AG10803 (cell line): ENCODE data around the gene ATP6V1G1.

Source experiments
- DNase-seq: peaks from one replicate; pipeline ENCODE4 v3.0.0; 2010; ENCODE audit warnings: low read depth
- H3K4me3 ChIP-seq: 2 replicates; pipeline ENCODE4 v1.5.1; 2011; ENCODE audit warnings: mild to moderate bottlenecking, low read length, control low read depth
- CTCF ChIP-seq: conservative IDR thresholded peaks from 2 replicates; pipeline ENCODE4 v1.5.1; 2011; ENCODE audit warnings: mild to moderate bottlenecking, low read length, control low read depth, inconsistent platforms

ATP6V1G1 gene

DNA sequence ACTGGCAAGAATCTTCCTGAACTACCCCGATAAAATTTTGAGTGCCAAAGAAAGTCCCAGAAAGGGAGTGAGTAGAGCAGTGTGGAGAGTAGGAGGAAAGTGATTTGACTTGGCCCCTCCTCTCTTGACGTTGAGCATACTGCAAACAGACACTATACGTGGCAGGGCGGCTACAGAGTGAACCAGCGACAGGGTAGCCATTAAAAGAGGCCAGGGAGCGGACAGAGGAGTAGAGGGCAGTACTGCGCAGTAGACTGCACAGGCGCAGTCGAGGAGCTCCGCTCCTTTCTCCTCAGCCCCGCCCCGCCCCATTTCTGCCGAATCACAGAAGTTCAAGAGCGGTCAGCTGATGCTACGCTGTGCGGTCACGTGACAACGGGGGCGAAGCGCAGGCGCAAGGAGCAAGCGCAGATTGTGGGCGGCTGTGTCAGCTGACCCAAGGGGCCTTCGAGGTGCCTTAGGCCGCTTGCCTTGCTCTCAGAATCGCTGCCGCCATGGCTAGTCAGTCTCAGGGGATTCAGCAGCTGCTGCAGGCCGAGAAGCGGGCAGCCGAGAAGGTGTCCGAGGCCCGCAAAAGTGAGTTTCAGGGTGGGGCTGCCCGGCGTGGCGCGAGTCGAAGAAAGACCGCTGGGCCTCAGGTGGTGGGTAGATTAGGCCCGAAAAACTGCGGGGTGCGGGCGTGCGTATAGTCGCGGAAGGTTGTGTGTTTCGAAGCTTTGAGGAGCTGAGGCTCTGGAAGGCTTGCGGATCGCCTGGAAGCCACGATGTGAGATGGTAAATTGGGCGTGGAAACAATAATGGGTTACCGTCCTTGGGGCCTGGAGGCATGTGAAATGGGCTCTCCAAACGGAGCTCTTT, at the start of gene ATP6V1G1:
Gene ATP6V1G1 (plus strand): TSS at position 425 of the 858 bp plus-strand sequence. CDS start 70 bp downstream, at position 495.
- TF ChIP-seq CTCF, result peak; percentile 26; the same call in 1 of the 2 replicates
- H3K4me3 ChIP-seq, result peak within 1 kb of the TSS; percentile 99

GRCh38 chr9:114538241-114538640, 49.3 kb upstream of the ATP6V1G1 start:
- DNase-seq, result no peak
- no peak; the same call in 1 of the 2 replicates for TF ChIP-seq CTCF
- H3K4me3 ChIP-seq, result no peak overlapping the region

More for the DNA sequence above, at the start of gene ATP6V1G1:
- DNase-seq, result peak; percentile 99

DNA sequence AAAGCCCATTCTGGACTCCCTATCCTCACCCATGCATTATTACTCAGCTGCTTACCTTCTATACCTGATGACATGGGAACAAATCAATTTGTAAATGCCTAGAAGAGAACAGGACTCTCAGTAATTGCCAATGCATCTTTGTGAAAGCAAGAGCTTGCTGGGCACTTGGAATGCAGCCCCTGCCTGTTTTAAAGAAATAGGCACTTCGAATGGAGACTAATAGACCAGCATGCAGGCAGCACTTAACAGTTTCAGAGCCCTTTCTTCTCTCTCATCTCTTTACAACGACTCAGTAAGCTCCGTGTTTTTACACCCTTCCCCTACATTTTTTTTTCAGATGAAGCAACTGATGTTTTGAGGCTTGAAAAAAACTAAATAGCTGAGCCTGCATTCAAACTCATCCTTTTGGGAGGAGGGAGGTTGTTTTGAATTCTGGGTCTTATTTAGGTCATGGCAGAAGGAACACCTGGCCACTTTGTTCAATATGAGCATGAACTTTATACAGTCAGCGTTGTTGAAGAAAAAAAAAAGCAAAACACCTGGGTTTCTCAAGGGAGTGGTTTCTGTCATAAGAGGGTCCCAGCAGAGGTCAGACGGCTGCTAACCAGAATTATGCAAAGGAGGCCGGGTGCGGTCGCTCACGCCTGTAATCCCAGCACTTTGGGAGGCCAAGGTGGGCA, 47.7 kb upstream of the ATP6V1G1 start:
- no peak for TF ChIP-seq CTCF
- no peak for DNase-seq
- no peak overlapping the region for H3K4me3 ChIP-seq

GRCh38 chr9:114545055-114545454, 42.5 kb upstream of the ATP6V1G1 start:
- TF ChIP-seq CTCF, result no peak

DNA sequence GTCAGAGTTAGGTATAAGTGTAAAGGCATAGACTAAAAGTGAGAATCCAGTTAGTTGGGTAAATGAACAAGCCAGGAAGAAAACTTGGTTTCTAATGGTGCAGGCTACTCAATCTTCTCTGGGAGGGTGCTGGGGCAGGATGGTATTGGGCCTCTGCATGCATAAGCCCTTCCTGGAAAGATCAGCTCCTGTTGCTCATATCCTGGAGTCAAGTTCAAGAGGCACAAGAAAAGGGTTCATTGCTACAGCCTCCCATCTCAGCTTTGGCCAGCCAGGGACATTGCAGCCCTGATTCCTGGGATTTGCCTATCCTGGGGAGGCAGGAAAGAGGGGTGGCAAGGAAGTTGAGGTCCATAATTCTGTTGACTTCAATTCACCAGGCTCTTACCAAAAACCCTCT, 40.7 kb upstream of the ATP6V1G1 start:
- DNase-seq, result no peak
- TF ChIP-seq CTCF, result no peak
- H3K4me3 ChIP-seq, result no peak overlapping the region

More at GRCh38 chr9:114545055-114545454, 42.5 kb upstream of the ATP6V1G1 start:
- DNase-seq, result no peak
- no peak overlapping the region for H3K4me3 ChIP-seq

- no peak overlapping the region for H3K4me3 ChIP-seq
- TF ChIP-seq CTCF, result no peak
- peak; percentile 18 for DNase-seq
Measured at GRCh38 chr9:114549697-114550330, 37.8 kb upstream of the ATP6V1G1 start.
